Measurements from ENCODE around the gene CDCP1.

GRCh38 chr3:45152307-45152706 is 6.1 kb upstream of the CDCP1 start:
- TF ChIP-seq CTCF (IDR thresholded peaks at IDR 0.05): no peak
- no peak for TF ChIP-seq POLR2A (IDR thresholded peaks at IDR 0.05)
